ENCODE results near the gene CD86. TPM values are rescaled to one million over a fixed set of nuclear protein-coding genes. Genes with fewer than 3 reads are reported as not detected.

CD86 gene
- total and polyA plus RNA-seq, 2 of the 8 experiments (the other 6 are each of a cell fraction or from before 2014, with no cell fraction given), result 0.12 to 0.30 TPM

DNA sequence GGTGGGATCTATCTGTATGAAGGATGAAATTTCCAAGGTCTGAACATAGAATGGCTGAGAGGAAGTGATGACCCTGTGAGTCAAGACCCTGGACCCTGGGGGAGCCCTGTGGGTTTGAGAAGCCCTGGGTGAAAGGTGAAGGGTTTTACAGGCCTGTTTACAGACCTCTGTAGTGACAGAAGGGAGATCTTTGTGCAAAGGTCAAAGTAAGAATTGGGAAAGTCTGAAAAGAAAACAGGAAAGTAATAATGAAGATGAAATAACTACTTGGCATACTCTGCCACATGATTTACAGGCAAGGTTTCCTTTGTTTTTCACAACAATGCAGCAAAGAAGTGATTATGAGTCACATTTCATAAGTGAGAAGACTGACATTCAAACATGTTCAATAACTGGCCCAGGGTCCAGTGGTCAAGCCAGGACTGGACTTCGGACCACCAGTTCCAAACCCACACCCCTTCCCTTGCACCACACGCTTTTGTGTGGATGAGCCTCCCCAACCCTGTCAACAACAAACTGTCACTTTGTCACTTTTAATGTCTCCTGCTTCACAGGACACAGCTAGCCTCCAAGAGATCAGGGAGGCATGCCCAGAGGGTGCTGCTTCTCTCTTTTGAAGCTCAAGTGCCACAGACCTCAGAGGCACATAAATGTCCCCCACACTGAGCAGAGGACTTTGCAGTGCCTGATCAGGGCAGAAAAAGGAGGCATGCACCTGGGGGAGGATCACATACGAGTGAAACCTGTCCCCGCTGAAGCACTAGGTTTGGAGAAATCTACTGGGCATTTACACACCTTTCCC, 21.5 kb downstream of the CD86 start:
- 74% methylated on average over 4 of the region's 4 CpGs; no CpG with 5 or more reads in 1 of the 2 experiments for WGBS, 2 experiments (ENCODE audit: extremely low coverage in 1 of 2, insufficient coverage in 1 of 2, insufficient read length in 1 of 2, insufficient replicate concordance in 2 of 2, low coverage in 1 of 2, low lambda C conversion rate in 2 of 2, missing lambda C conversion rate in 1 of 2)
- Histone ChIP-seq H3K4me2 (ENCODE audit: insufficient read depth in 1 of 2, low read depth in 2 of 2, low read length in 2 of 2) (no peak overlapping the region), H4K20me1 (replicated peaks in 1 of 2; ENCODE audit: control insufficient read depth in 1 of 2, insufficient read depth in 2 of 2, low read length in 2 of 2) (no peaks in the 10 kb centered on the region), H3K14ac (ENCODE audit: insufficient read length) (no peak overlapping the region), H4K8ac (ENCODE audit: extremely low read depth, insufficient read depth, low read length) (no peak overlapping the region), H2AFZ (ENCODE audit: low read length) (no peak overlapping the region), H2BK12ac (ENCODE audit: low read depth, low read length) (no peak overlapping the region), H3K9ac (replicated peaks in 1 of 4; ENCODE audit: extremely low read depth in 1 of 4, low read depth in 3 of 4, low read length in 3 of 4) (no peak overlapping the region), H2AK5ac (ENCODE audit: low read depth, low read length) (no peak overlapping the region), H3K36me3 (ENCODE audit: control insufficient read depth in 2 of 4, insufficient read depth in 4 of 4, low read length in 3 of 4) (no peaks in the 10 kb centered on the region), H3K4me3 (ENCODE audit: extremely low read depth in 1 of 4, insufficient read depth in 2 of 4, low read depth in 3 of 4, low read length in 4 of 4) (no peak overlapping the region), H3K23ac (ENCODE audit: insufficient read length) (no peak overlapping the region), H3K56ac (replicated peaks; ENCODE audit: insufficient read length, low read depth, low read length) (no peak overlapping the region), H4K91ac (replicated peaks; ENCODE audit: insufficient read length, low read length) (no peak overlapping the region), H4K5ac (ENCODE audit: insufficient read length, low read depth, low read length) (no peak overlapping the region), H3K79me2 (ENCODE audit: control insufficient read depth in 1 of 2, insufficient read depth in 2 of 2, low read length in 2 of 2) (no peaks in the 10 kb centered on the region), H3K18ac (ENCODE audit: extremely low read depth, low read length) (no peak overlapping the region), H2BK20ac (ENCODE audit: low read length) (no peak overlapping the region), H2BK120ac (replicated peaks; ENCODE audit: low read depth, low read length) (no peak overlapping the region), H3K9me3 (ENCODE audit: insufficient read depth in 2 of 2, low read depth in 1 of 2, low read length in 1 of 2) (no peaks in the 10 kb centered on the region), H3K4ac (replicated peaks; ENCODE audit: insufficient read length, low read depth, low read length) (no peak overlapping the region), H2BK15ac (ENCODE audit: low read length) (no peak overlapping the region), H2BK5ac (ENCODE audit: low read depth, low read length) (no peak overlapping the region), H3K4me1 (replicated peaks in 1 of 4; ENCODE audit: control insufficient read depth in 3 of 4, insufficient read depth in 4 of 4, low read length in 3 of 4) (peaks cover 0 to 4% (median 0%) of the 10 kb centered on the region in 4 experiments; a peak in 2 of 7 replicates), H3K27me3 (replicated peaks in 1 of 4; ENCODE audit: control insufficient read depth in 3 of 4, extremely low read depth in 1 of 4, insufficient read depth in 3 of 4, low read length in 3 of 4) (no peaks in the 10 kb centered on the region), H3K79me1 (ENCODE audit: low read depth, low read length) (no peaks in the 10 kb centered on the region), H3K27ac (ENCODE audit: low read depth, low read length) (no peak overlapping the region), H3K23me2 (ENCODE audit: low read depth, low read length) (no peaks in the 10 kb centered on the region)
- no peak for TF ChIP-seq GTF2F1 (IDR thresholded peaks at IDR 0.05; ENCODE audit: borderline replicate concordance, low read depth, low read length)
- TF ChIP-seq, protein P1, sequence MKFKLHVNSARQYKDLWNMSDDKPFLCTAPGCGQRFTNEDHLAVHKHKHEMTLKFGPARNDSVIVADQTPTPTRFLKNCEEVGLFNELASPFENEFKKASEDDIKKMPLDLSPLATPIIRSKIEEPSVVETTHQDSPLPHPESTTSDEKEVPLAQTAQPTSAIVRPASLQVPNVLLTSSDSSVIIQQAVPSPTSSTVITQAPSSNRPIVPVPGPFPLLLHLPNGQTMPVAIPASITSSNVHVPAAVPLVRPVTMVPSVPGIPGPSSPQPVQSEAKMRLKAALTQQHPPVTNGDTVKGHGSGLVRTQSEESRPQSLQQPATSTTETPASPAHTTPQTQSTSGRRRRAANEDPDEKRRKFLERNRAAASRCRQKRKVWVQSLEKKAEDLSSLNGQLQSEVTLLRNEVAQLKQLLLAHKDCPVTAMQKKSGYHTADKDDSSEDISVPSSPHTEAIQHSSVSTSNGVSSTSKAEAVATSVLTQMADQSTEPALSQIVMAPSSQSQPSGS (IDR thresholded peaks at IDR 0.05; ENCODE audit: low read length), result no peak
- TF ChIP-seq JUND (IDR thresholded peaks at IDR 0.05; ENCODE audit: low read length), result no peak
- no peak for TF ChIP-seq RNF2 (IDR thresholded peaks at IDR 0.05; ENCODE audit: borderline replicate concordance, low read depth, low read length, missing control alignments, poor library complexity, severe bottlenecking)
- TF ChIP-seq KDM5A (IDR thresholded peaks at IDR 0.05; ENCODE audit: low read length), result no peak
- no peak for TF ChIP-seq CBX5 (IDR thresholded peaks at IDR 0.05; ENCODE audit: low read depth, low read length)
- no peak for DNase-seq (ENCODE audit: low read depth in 1 of 2, low spot score in 2 of 2)
- ChIA-PET POLR2A (ENCODE audit: partially characterized antibody) (interaction anchor here (1.5 kb wide), 1 partner anchor 13 kb away, joined by 3 read pairs; no protein-coding TSS in a partner anchor), CTCF (ENCODE audit: partially characterized antibody) (interaction anchor here (1.0 to 2.1 kb wide), 4 partner anchors 11 to 81 kb away, joined by 3 to 4 read pairs (median 4); no protein-coding TSS in a partner anchor)
- FAIRE-seq, result no peak
